CD4-positive, alpha-beta T cell treated with Interleukin-2 at 100 ng/mL for 4 hours (primary cell): Measurements from ENCODE around the gene EHMT1.
"Not testable (repeated sequence)": the region's sequence is repeated elsewhere in the genome, so short reads cannot be mapped to it uniquely, and the experiment has no call there.

Experiments
- DNase-seq: peaks from one replicate; pipeline ENCODE4 v3.0.0-alpha.2; 2020; ENCODE audit warnings: low spot score

EHMT1 gene

GRCh38 chr9:137809726-137810450, 191.1 kb downstream of the EHMT1 start:
- DNase-seq = not testable (repeated sequence)

GRCh38 chr9:137811283-137811870, 192.6 kb downstream of the EHMT1 start:
- no peak for DNase-seq

GRCh38 chr9:137812356-137813023, 193.7 kb downstream of the EHMT1 start:
- DNase-seq = no peak

- no peak for DNase-seq
Measured at GRCh38 chr9:137813167-137813566, 194.4 kb downstream of the EHMT1 start.

- no peak for DNase-seq
Measured at GRCh38 chr9:137813651-137814415, 195.0 kb downstream of the EHMT1 start.

- no peak for DNase-seq
Measured at GRCh38 chr9:137814436-137814835, 195.6 kb downstream of the EHMT1 start.

GRCh38 chr9:137814841-137815240, 196.0 kb downstream of the EHMT1 start:
- DNase-seq = no peak

- DNase-seq = no peak
Measured at GRCh38 chr9:137815256-137816255, 196.8 kb downstream of the EHMT1 start.

- no peak for DNase-seq
Measured at GRCh38 chr9:137816531-137817235, 197.9 kb downstream of the EHMT1 start.

GRCh38 chr9:137817236-137818200, 198.7 kb downstream of the EHMT1 start:
- no peak for DNase-seq

- no peak for DNase-seq
Measured at GRCh38 chr9:137818286-137818685, 199.5 kb downstream of the EHMT1 start.

- DNase-seq = no peak
Measured at GRCh38 chr9:137820161-137820855, 201.5 kb downstream of the EHMT1 start.

GRCh38 chr9:137823986-137824771, 205.4 kb downstream of the EHMT1 start:
- DNase-seq = no peak

- DNase-seq = no peak
Measured at GRCh38 chr9:137825324-137825989, 206.7 kb downstream of the EHMT1 start.

GRCh38 chr9:137827908-137828526, 209.2 kb downstream of the EHMT1 start:
- no peak for DNase-seq

GRCh38 chr9:137828527-137829259, 209.9 kb downstream of the EHMT1 start:
- no peak for DNase-seq
